Mesothelial cell of epicardium (in vitro differentiated cells): ENCODE measurements around the gene KLHL29. TPM values are rescaled to one million over a fixed set of nuclear protein-coding genes. Genes with fewer than 3 reads are reported as not detected.

Experiments
- DNase-seq, 2 experiments: peaks; one replicate each; pipeline ENCODE4 v3.0.0; 2021; ENCODE audit warnings: low spot score in 2 of 2; ENCODE audit not compliant: unreplicated experiment in 2 of 2
- H3K27ac Mint-ChIP-seq: 2 replicates; pipeline ENCODE4 v1.8.0; 2021; ENCODE audit warnings: mixed read lengths
- H3K27me3 Mint-ChIP-seq: 2 replicates; pipeline ENCODE4 v1.8.0; 2021; ENCODE audit warnings: low read depth, mixed read lengths
- H3K36me3 Mint-ChIP-seq: 2 replicates; pipeline ENCODE4 v1.8.0; 2021; ENCODE audit warnings: mixed read lengths
- H3K4me1 Mint-ChIP-seq: 2 replicates; pipeline ENCODE4 v1.8.0; 2021; ENCODE audit warnings: mixed read lengths
- H3K4me3 Mint-ChIP-seq: 2 replicates; pipeline ENCODE4 v1.8.0; 2021; ENCODE audit warnings: mild to moderate bottlenecking, moderate library complexity, mixed read lengths
- H3K9me3 Mint-ChIP-seq: 2 replicates; pipeline ENCODE4 v1.8.0; 2021; ENCODE audit warnings: mixed read lengths
- CTCF ChIP-seq: fragments of 200-600 bp; sonication (generic); IDR thresholded peaks from one replicate; pipeline ENCODE4 v1.5.0; 2021; ENCODE audit warnings: antibody characterized with exemption; ENCODE audit not compliant: unreplicated experiment
- total RNA-seq: library from RNA; stranded (reverse); gene quantifications from 3 replicates; pipeline ENCODE4 v1.2.1, GENCODE V29; 2021

Gene KLHL29
- total RNA-seq, 1 donor from 2014 or later = 28.3 TPM

GRCh38 chr2:23746141-23746863 is 361.3 kb downstream of the KLHL29 start:
- DNase-seq = no peak
- TF ChIP-seq CTCF = no peak
- Mint-ChIP-seq H3K36me3 (peaks cover 16% of the 10 kb centered on the region), H3K27me3 (no peaks in the 10 kb centered on the region), H3K27ac (no peak overlapping the region), H3K4me3 (no peak overlapping the region), H3K9me3 (no peaks in the 10 kb centered on the region), H3K4me1 (no peaks in the 10 kb centered on the region)

DNA sequence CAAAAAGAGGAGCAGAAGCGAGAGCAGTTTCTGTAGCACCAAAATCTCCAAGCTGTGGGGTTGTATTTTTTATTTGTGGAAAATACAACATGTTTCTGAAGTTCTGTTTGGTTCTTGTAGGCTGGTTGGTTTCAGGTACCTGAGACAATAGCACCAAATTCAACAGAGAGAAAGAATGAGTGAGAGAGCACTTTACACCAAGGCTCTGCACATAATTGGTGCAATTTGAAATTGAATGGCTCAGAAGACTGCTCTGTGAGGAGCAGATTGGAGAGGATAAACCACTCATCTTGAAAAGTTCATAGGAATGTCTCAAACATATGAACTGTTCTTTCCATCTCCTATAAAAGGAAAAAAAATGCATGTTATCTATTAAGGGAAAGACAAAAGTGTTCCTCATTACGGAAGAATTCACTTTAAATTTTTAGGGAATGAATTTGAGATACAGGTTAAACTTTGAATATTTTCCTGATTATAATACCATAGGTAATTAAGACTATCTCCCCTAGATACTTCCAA is 366.8 kb downstream of the KLHL29 start:
- Mint-ChIP-seq H3K4me1 (peaks cover 25% of the 10 kb centered on the region), H3K4me3 (no peak overlapping the region), H3K9me3 (no peaks in the 10 kb centered on the region), H3K36me3 (peaks cover 24% of the 10 kb centered on the region), H3K27ac (no peak overlapping the region), H3K27me3 (no peaks in the 10 kb centered on the region)
- TF ChIP-seq CTCF = no peak
- no peak for DNase-seq

DNA sequence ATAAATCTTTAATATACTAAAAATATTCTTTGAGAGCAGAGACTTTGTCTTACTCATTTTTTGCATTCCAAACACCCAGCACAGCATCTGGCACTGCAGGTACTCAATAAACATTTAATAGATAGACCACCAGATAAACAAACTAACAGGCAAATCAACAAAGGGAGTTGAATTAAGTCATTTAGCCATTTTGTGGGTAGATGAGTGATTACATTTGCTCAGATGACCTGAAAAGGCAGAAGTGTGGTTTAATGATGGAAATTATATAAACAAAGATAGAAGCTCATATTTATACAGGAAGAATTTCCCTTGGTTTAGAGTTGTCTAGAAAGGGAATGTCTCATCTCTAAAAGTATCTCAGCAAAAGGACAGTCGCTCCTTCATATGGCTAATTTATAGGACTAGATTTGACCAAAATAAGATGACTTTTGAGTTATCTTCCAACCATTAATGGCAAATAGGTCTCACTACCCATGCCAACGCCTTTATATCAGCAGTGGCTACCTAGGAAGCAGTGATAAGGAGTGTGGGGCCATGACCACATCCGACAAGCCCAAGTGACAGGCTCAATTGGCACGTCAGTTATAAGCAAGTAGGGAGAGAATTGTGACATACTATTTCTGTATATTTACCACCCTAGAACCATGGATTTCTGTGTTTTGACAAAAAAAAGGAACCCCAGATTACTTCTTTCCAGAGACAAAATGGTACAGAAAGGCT is 368.5 kb downstream of the KLHL29 start:
- Mint-ChIP-seq H3K4me3 (no peak overlapping the region), H3K9me3 (no peaks in the 10 kb centered on the region), H3K27me3 (no peaks in the 10 kb centered on the region), H3K36me3 (peaks cover 33% of the 10 kb centered on the region), H3K27ac (no peak overlapping the region), H3K4me1 (peaks cover 25% of the 10 kb centered on the region)
- TF ChIP-seq CTCF = no peak
- no peak for DNase-seq

GRCh38 chr2:23754970-23755369 is 370.0 kb downstream of the KLHL29 start:
- no peak for DNase-seq
- Mint-ChIP-seq H3K36me3 (peaks cover 33% of the 10 kb centered on the region), H3K27ac (peak overlapping the region; percentile 66), H3K27me3 (no peaks in the 10 kb centered on the region), H3K4me1 (peaks cover 25% of the 10 kb centered on the region), H3K4me3 (no peak overlapping the region), H3K9me3 (no peaks in the 10 kb centered on the region)
- TF ChIP-seq CTCF = no peak

DNA sequence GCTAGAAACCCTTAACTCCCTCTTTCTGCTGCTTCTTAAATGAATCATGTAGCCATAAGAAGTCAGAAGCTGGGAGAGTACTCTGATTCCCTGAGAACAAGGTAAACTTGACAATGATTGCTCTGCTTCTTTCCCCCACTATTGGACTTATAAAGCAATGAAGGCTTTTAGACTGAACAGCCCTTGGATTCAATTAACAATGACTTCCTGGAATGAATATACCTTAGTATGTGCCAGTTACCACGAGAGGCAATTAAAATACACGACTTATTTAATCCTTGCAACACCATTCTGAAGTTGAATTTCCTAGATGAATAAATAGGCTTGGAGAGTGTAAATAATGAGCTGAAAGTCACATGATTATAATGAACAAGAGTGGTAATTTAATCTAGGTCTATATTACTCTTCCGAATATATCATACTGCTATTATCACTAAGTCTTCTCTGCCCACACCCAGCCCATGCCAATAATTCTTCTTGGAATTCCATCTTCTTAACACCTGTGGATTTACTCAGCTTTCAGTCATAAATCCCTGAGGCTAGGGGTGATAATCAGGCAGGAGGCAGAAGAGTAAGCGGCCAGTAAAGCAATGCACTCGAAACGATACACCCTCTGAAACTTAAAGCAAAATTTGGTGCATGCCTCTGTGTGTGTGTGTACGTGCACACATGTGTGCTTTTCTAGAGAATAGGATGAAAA is 371.8 kb downstream of the KLHL29 start:
- TF ChIP-seq CTCF = no peak
- no peaks in the 10 kb centered on the region for H3K27me3 Mint-ChIP-seq
- peaks cover 25% of the 10 kb centered on the region for H3K4me1 Mint-ChIP-seq
- no peak overlapping the region for H3K4me3 Mint-ChIP-seq
- H3K9me3 Mint-ChIP-seq = no peaks in the 10 kb centered on the region
- H3K27ac Mint-ChIP-seq = no peak overlapping the region
- no peak for DNase-seq
- H3K36me3 Mint-ChIP-seq = peaks cover 25% of the 10 kb centered on the region
